Breast epithelium (tissue), 4 donors: ENCODE results near the gene EMCN. TPM values are rescaled to one million over a fixed set of nuclear protein-coding genes. Genes with fewer than 3 reads are reported as not detected.

Source experiments
- DNase-seq, 2 donors: peaks; one replicate each; pipeline ENCODE4 v3.0.0-alpha.2; 2019; ENCODE audit warnings: low spot score in 2 of 2
- H3K27ac ChIP-seq, 2 donors: fragments of 200-600 bp; sonication (generic) in 1 of 2; one replicate each; pipeline ENCODE4 v1.5.1; 2016 to 2019; ENCODE audit warnings: mild to moderate bottlenecking in 1 of 2
- H3K27me3 ChIP-seq, 2 donors: fragments of 200-600 bp; sonication (generic) in 1 of 2; one replicate each; pipeline versions ENCODE4 v1.5.1 to v1.6.0; 2017 to 2019; ENCODE audit warnings: control low read depth in 1 of 2, mild to moderate bottlenecking in 1 of 2
- H3K36me3 ChIP-seq: fragments of 200-600 bp; one replicate; pipeline ENCODE4 v1.5.1; 2019
- H3K4me1 ChIP-seq, 2 donors: fragments of 200-600 bp; sonication (generic); one replicate each; pipeline ENCODE4 v1.5.1; 2016 to 2019; ENCODE audit warnings: control low read depth in 1 of 2
- H3K4me3 ChIP-seq, 3 donors: fragments of 200-600 bp; sonication (generic); 1 replicate in 2 of 3; 2 replicates in 1 of 3; pipeline ENCODE4 v1.5.1; 2016 to 2019; ENCODE audit warnings: mild to moderate bottlenecking in 3 of 3, moderate library complexity in 2 of 3
- H3K9me3 ChIP-seq, 2 donors: fragments of 200-600 bp; sonication (generic) in 1 of 2; one replicate each; pipeline ENCODE4 v1.5.1; 2016 to 2019; ENCODE audit warnings: control low read depth in 1 of 2
- POLR2A ChIP-seq: fragments of 450-650 bp; IDR thresholded peaks from one replicate; pipeline ENCODE4 v1.6.1; 2016; ENCODE audit warnings: antibody characterized with exemption, mild to moderate bottlenecking, moderate library complexity
- POLR2AphosphoS5 ChIP-seq, 3 donors: sonication (generic); formaldehyde crosslinking; IDR thresholded peaks; one replicate each; pipeline ENCODE4 v1.6.1; 2017; ENCODE audit warnings: antibody characterized with exemption in 3 of 3
- intact Hi-C: fragments of 100-400 bp; cut with DNase I; formaldehyde crosslinking; loops from one replicate; pipeline ENCODE4 v1.15.1; 2023; ENCODE audit warnings: low total_unique reads
- total RNA-seq, 3 donors: library from RNA; depleted of rRNA; stranded (reverse); fragments of >200 nt; gene quantifications; one replicate each; pipeline ENCODE4 v1.1.0, GENCODE V29; 2016
- TF ChIP-seq, protein P1 (sequence below), 3 donors: fragments of 450-650 bp; IDR thresholded peaks; one replicate each; pipeline ENCODE4 v1.5.1; 2016 to 2017; ENCODE audit warnings: antibody characterized with exemption in 3 of 3, mild to moderate bottlenecking in 3 of 3, moderate library complexity in 3 of 3

Gene EMCN
- total RNA-seq, 3 donors from 2014 or later, result 12.0 to 27.5 (median 23.9) TPM

DNA sequence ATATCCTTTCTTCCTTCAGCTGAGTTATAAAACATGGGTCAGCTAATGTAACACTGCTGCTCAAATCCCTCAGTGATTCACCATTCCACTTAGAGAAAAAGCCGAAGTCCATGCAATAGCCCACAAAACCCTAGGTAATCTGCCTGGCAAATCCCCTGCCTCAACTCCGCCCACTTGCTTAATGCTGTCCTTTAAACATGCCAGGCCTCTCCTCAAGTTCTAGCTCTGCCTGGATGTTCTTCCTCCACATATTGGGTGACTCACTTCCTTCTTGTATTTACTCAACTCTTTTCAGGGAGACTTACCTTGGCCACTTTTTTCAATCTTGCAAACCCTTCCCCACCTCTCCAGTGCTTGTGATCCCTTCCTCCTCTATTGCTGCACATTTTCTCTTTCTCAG, 89.8 kb downstream of the EMCN start:
- H3K4me3 ChIP-seq, result no peak overlapping the region
- no peaks in the 10 kb centered on the region for H3K9me3 ChIP-seq
- no peaks in the 10 kb centered on the region for H3K27me3 ChIP-seq
- H3K4me1 ChIP-seq, result no peaks in the 10 kb centered on the region
- no peak for DNase-seq
- no peaks in the 10 kb centered on the region for H3K36me3 ChIP-seq
- no peak overlapping the region for H3K27ac ChIP-seq
- intact Hi-C loops, result no loop called here
- TF ChIP-seq POLR2AphosphoS5 (IDR thresholded peaks at IDR 0.05) (no peak), POLR2A (no peak)
- TF ChIP-seq, protein P1, sequence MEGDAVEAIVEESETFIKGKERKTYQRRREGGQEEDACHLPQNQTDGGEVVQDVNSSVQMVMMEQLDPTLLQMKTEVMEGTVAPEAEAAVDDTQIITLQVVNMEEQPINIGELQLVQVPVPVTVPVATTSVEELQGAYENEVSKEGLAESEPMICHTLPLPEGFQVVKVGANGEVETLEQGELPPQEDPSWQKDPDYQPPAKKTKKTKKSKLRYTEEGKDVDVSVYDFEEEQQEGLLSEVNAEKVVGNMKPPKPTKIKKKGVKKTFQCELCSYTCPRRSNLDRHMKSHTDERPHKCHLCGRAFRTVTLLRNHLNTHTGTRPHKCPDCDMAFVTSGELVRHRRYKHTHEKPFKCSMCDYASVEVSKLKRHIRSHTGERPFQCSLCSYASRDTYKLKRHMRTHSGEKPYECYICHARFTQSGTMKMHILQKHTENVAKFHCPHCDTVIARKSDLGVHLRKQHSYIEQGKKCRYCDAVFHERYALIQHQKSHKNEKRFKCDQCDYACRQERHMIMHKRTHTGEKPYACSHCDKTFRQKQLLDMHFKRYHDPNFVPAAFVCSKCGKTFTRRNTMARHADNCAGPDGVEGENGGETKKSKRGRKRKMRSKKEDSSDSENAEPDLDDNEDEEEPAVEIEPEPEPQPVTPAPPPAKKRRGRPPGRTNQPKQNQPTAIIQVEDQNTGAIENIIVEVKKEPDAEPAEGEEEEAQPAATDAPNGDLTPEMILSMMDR (IDR thresholded peaks at IDR 0.05), result no peak

DNA sequence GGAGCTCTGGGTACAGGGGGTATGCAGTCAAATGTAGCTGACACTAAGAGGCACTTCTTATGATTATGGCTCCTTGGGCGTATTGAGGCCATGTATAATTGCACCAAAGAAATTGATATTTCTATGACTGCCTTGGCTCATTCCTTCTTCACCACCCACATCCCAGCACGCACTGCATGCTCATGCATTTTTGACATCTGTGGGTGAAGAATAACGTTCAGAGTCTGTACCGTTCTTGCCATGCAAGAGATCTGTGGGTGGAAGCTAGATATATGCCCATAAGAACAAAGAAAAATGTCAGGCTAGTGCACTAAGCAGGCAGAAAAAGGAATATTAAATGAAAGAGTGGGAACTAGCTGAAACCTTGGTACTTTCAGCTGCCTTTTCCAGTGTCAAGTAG, 93.4 kb downstream of the EMCN start:
- Histone ChIP-seq H3K4me3 (no peak overlapping the region), H3K9me3 (no peaks in the 10 kb centered on the region), H3K4me1 (no peaks in the 10 kb centered on the region), H3K27ac (no peak overlapping the region), H3K36me3 (no peaks in the 10 kb centered on the region), H3K27me3 (no peaks in the 10 kb centered on the region)
- intact Hi-C loops, result no loop called here
- TF ChIP-seq, protein P1 (IDR thresholded peaks at IDR 0.05), result no peak
- TF ChIP-seq POLR2A (no peak), POLR2AphosphoS5 (IDR thresholded peaks at IDR 0.05) (no peak)
- no peak for DNase-seq

DNA sequence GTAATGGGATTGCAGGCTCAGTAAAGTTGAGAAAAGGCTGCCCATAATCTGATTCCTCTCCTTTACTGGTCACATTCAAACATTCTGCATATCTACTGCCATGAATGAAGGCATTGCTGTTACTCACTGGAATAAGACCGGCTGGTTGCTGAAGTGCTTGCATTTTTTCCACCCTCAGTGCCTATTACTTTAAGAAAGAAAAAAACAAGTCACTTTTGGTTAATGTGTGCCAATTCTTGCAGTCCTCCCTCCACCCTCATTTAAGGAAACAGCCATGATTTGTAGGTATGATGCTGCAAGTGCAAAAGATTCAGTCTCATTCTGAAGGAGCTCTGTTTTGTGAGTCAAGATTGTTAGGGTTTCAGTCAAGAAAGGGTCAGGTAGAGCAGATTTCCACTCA, 94.9 kb downstream of the EMCN start:
- TF ChIP-seq, protein P1 (IDR thresholded peaks at IDR 0.05), result no peak
- TF ChIP-seq POLR2A, result no peak
- no peak for TF ChIP-seq POLR2AphosphoS5 (IDR thresholded peaks at IDR 0.05)
- DNase-seq, result no peak
- Histone ChIP-seq H3K9me3 (no peaks in the 10 kb centered on the region), H3K4me1 (no peaks in the 10 kb centered on the region), H3K27ac (no peak overlapping the region), H3K4me3 (no peak overlapping the region), H3K27me3 (no peaks in the 10 kb centered on the region), H3K36me3 (no peaks in the 10 kb centered on the region)
- intact Hi-C loops, result no loop called here

DNA sequence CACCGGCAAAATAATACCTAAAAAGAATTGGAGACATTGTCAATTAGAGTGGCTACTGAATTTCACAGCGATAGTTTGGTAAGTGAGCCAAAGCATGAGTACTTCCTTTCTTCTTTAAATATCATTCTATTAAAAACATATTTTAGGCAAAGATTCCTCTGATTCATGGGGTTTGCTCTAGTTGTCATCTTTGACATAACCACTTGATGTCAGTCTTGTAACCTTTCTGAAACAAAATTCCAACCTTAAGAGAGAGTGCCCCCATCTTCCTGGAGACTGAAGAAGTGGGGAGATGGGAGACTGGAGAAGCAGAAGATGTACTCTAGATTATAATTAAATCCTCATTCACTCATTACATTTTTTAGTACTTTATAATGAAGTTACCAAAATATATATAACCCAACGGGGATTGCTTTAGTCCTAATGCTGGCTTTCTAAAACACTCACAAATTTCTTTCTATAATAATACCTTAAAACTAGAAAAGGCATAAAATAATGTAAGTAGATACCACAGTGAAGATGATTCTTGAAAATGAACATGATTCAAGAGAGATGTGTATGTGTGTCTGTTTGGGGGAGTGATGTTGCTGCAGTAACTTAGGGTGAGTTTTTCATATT, 96.4 kb downstream of the EMCN start:
- DNase-seq, result no peak
- Histone ChIP-seq H3K9me3 (no peaks in the 10 kb centered on the region), H3K4me3 (peak overlapping the region in 2 of 3 donors; percentile 10 to 35), H3K27ac (no peak overlapping the region), H3K27me3 (no peaks in the 10 kb centered on the region), H3K36me3 (no peaks in the 10 kb centered on the region), H3K4me1 (no peaks in the 10 kb centered on the region)
- TF ChIP-seq, protein P1 (IDR thresholded peaks at IDR 0.05), result peak in 1 of 3 donors; percentile 31
- no peak for TF ChIP-seq POLR2A
- intact Hi-C loops, result no loop called here

DNA sequence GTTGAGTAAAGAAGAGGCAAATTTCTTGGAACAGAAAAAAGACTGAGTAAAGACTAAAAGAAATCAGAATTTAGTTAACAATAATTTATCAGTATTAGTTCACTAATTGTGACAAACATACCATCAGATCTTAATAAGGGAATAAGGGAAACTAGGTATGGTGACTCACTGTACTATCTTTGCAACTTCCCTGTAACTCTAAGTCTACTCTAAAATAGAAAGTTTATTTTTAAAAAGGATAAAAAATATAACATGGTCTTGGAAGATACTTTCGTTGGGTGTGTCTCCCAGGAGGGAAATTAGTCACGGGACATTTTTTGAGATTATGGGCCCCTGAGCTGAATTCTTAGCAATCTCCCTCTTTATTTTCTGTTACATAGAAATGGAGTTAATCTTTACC, 97.3 kb downstream of the EMCN start:
- Histone ChIP-seq H3K9me3 (no peaks in the 10 kb centered on the region), H3K27ac (no peak overlapping the region), H3K36me3 (no peaks in the 10 kb centered on the region), H3K4me1 (no peaks in the 10 kb centered on the region), H3K27me3 (no peaks in the 10 kb centered on the region), H3K4me3 (no peak overlapping the region)
- DNase-seq, result no peak
- TF ChIP-seq POLR2A (no peak), POLR2AphosphoS5 (IDR thresholded peaks at IDR 0.05) (no peak)
- TF ChIP-seq, protein P1 (IDR thresholded peaks at IDR 0.05), result no peak
- intact Hi-C loops, result no loop called here
